ENCODE results near the gene SRGAP3.

Gene SRGAP3

DNA sequence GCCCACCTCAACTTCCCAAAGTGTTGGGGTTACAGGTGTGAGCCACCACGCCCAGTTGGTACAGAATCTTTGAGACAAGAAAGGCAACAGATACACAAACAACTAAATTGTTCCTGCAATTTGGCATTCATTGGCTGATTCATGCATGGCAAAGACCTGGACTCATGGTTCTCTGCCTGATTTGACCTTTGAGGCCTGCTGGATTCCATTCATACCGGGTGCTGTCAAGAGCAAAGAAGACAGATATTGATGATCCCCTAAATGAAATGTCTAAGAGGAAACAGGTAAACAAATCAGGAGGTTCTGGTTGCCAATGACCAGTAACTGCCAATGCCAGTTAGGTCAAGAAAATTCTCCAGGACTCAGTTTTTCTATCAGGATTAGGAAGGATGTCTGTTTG lies 242.2 kb downstream of the SRGAP3 start:
- no peak for DNase-seq

- no peak for DNase-seq
Measured at GRCh38 chr3:9000041-9000440, 249.4 kb downstream of the SRGAP3 start.

DNA sequence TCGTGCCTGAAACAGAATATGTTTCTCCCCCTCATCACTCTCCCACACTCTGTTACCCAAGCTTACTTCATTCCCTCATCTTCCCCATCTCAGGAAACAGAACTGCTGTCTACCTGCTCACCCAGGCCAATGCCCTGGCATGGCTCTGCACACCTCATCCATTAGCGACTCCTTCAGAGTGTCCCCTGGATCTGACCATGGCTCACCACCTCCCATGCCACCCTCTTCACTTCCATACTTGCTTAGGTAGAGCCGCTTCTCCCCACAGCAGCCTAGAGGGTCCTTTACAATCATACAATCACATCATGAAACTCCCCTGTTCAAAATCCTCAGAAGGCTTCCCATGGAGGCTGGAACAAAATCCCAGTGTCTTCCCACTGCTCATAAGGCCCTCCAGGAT lies 252.3 kb downstream of the SRGAP3 start:
- DNase-seq: no peak

DNA sequence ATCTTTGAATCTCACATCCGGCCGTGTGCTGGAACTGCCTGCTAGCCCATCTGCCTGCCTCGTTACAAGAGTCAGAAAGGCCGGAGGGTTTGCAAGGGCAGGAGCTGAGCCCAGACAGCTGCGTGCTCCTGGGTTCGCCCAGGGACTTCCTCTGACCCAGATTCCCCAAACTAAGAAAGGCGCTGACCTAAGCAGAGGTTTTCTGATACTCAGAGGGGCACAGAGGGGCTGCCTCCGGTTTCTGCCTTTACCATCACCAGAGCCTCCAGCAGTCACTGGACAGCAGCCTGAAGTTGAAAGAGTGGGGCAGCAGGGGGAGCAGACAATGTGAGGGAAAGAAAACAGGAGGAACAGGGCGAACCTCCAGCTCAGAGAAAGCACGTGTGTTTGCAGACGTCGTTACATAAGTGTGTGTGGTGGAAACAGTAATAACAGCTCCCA lies 252.7 kb downstream of the SRGAP3 start:
- DNase-seq: no peak

DNA sequence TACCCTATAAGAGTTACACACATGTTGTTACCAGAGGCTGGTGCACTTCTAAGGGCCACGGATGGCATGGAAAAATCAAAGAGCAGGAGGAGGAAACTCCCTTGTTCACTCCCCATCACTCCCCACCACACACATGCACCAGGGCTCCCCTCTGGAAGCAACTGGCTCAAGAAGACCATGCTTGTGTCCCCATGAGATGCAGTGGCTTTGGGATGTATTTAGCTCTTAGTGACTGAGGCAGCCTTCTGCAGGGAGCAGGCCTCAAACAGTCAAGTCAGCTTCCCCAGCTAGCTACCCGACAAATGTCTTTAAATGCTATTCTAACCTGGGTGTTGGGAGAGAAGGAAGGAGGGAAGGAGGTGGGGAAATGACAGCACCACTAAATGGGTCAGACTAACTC lies 253.2 kb downstream of the SRGAP3 start:
- DNase-seq: no peak

DNA sequence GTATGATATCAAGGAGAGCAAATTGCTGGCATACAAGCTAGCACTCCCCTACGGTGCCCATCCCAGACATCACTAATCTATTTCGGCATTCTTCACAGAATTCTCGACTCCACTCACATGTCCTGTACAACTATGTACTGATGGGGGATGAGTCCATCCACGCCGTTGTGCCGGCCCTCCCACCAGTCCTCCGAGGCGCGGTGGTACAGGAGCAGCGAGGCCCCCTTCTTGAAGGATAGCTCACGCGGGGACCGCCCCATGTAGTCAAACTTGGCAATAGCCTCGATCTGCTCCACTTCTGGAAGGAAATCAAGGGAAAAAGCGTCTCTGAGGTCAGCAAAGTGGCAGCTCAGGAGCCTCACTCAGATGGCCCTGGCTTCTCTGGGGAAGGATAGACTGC lies 255.2 kb downstream of the SRGAP3 start:
- DNase-seq: no peak

DNA sequence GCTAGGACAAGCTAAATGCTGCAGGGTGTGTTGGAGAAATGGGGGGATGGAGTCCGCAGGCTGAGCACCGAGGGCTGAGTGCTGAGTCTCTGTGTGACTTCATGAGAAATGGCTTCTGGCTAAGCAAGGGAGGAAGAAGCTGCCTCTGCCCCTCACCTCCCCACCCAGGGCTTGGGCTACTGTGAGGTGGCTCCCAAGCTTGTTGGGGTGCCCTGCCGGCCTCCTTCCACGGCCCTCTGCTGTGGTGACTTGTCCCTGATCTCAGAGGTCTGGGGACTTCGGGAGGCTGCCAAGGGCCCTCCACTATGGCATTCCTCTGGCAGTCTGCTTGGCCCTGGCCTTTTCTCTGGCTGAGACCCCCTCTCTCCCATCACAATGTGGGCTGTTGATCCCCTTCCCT lies 256.1 kb downstream of the SRGAP3 start:
- DNase-seq: no peak

DNA sequence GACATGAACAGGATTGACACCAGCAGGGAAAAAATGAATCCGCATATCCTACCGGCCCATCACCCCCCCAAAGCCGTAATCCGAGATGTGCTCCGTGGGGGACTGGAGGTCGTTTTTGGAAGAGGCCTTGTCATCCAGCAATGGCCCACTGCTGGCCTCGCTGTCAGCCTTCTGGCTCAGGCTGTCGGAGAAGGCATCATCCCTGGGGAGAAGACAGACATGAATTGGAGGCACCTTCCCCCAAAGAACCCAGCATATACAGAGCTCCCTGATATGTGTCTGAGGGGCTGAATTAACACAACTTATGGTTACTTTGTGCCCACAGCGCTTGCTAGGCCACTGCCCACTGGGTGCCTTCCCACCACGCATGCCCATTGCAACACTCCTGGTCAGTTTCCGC lies 256.6 kb downstream of the SRGAP3 start:
- no peak for DNase-seq

DNA sequence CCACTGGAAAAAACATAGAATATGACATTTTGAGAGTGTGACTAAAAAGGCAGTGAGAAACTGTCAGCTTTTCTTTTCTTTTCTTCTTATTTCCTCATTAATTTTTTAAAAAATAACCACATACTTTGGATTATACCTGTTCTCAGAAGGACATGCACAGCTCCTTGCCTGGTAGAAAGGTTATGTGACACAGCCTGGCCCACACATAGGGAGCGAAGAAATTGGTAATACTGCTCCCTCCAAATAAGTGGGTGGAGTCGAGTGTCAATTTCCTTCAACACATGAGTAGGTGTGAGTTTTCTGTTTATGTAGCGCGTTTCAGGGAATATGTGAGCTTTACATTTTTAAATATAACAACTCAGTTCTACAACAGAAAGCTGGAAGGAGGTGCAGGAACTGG lies 257.2 kb downstream of the SRGAP3 start:
- no peak for DNase-seq

DNA sequence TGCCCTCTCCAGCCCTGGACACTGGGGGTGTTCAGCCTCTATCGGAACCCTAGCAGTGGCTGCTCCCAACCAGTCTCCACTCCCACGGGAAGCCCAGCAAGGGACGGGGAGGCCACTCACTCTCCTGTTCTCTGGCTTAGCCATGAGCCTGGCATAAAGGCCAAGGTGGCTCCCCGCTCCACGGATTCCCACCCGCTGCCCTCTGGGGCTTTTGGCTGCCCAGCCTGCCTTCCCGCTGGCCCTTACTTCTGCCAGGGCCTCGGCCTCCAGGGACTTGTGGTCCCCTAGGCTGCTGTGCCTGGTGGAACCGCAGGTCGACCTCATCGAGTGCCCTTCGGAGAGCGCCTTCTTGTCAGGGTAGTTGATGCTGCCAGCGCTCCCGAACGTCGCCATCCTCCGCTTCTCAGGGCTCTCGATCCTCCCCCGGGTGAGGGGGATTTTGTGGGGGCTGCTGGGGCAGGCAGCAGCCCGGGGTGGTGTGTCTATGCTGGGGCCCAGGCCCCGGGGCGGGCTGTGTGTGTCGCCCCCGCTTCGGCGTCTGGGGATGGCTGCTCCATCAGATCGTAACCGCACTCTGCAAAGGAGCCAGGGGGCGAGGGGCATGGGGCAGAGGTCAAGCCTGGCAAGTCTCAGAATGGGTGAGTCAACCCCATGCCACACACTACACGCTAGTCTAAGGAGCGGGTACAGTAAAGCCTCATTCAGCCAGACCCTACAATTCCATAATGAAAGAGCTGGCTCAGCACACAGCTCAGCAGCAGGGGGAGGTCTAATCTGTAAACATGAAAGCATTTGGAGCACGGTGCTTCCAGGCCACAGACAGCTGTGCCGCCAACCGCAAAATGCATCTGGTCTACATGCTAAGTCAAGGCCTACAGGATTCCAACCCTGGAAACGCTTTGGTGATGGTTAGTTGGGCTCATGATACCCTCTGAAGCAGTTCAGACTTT lies 258.9 kb downstream of the SRGAP3 start:
- DNase-seq: no peak

DNA sequence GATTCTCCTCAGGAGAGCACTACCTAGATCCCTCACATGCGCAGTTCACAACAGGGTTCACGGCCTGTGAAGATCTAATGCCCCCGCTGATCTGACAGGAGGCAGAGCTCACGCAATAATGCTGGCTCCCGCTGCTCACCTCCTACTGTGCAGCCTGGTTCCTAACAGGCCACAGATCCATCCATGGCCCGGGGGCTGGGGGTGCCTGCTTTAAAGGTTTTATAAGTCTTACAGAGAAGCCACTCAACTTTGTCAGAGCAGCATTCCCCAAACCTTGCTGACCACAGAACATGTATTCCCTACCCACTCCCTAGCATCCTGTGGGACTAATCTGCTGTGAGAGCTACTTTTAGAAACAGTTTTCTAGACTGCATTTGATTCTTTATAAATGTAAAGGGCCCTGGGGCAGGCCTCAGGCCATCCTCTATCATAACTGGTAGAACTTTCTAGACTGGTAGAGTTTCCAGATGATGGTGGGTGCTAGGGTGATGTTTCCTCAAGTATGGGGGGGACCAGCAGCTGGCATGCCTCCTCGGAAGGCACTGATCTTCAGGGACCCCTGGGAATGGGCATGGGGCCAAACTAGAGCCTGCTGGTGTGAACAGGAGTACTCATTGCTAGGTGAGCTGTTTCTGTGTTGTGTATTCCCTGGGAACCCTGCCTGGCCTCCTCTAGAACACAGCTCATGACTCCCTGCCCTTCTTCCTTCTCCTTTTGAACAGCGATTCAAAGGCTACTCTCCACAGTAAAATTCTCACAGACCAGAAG lies 260.5 kb downstream of the SRGAP3 start:
- no peak for DNase-seq

DNA sequence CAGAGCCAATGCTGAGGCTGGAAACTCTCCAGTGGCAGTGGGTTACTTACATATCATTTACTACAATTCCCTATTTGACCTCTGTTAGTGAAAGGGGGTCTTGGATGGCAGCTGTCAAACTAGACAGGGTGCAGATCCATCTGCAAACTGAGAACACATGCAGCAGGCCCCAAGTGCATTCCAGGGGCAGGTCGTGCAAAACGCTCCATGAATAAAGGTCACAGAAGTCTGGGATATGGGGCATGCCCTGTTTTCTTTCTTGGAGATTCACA lies 261.1 kb downstream of the SRGAP3 start:
- no peak for DNase-seq

- no peak for DNase-seq
Measured at GRCh38 chr3:8987645-8988383, 261.6 kb downstream of the SRGAP3 start.

- DNase-seq: no peak
Measured at GRCh38 chr3:8987226-8987625, 262.2 kb downstream of the SRGAP3 start.

GRCh38 chr3:8986741-8987140 lies 262.7 kb downstream of the SRGAP3 start:
- no peak for DNase-seq

DNA sequence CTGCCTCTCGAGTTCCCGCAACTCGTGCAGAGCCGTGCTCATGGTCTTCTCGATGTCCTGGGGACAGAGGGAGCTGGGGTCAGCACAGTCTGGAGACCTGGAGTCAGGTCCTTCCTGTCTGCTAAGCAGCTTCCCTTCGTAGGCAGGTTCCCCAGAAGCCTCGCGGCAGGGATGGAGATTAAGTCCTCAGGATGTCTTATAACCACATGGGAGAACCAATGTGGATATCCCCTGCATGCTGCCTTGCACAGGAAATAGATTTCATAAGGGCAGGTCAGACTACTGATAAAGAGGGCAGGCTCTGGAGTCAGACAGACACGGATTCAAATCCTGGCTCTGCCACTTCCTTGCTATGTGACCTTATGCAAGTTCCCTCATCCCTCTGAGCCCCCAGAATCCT lies 263.6 kb downstream of the SRGAP3 start:
- no peak for DNase-seq

DNA sequence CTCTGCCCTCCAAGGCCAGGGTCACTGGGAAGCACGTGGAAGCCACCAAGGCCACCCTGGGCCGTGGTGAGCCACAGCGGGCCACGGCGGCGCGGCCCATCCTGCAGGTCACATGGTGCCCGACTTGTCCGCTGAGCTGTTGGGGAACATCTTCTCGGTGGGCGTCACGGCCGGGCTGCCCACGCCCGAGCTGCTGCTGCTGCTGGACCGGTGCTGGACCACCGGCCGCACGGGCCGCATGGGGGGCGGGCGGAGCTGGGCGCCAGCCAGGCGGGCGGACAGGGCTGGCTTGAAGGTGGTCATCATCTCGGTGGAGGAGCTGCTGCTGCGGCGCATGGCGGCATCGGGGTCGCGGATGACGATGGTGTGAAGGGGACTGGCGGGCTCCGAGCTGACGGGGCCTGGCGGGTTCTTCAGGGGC lies 264.0 kb downstream of the SRGAP3 start:
- DNase-seq: no peak

- no peak for DNase-seq
Measured at GRCh38 chr3:8984526-8984925, 264.9 kb downstream of the SRGAP3 start.

GRCh38 chr3:8984081-8984480 lies 265.4 kb downstream of the SRGAP3 start:
- no peak for DNase-seq

- no peak for DNase-seq
Measured at GRCh38 chr3:8983591-8983990, 265.9 kb downstream of the SRGAP3 start.

- no peak for DNase-seq
Measured at GRCh38 chr3:8983026-8983425, 266.4 kb downstream of the SRGAP3 start.

- DNase-seq: no peak
Measured at GRCh38 chr3:8982509-8982908, 266.9 kb downstream of the SRGAP3 start.

DNA sequence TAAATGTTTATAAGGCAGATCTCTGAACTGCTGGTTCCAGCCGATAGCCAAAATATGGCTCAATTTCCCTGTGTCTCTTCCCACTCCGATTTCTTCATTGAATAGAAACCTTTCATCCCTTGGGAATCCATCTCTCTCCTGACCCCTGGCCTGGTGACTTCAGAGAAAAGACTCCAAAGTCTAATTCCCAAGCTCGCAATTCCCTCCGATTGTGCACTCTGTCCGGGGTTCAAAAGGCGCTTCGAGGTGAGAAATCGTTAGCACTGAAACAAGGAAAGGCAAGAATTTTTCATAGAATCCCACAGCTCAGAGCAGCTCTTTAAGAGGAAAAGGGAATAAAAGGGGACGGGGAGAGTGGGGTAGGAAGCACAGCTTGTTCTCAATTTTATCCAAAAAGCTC lies 267.7 kb downstream of the SRGAP3 start:
- DNase-seq: no peak

- no peak for DNase-seq
Measured at GRCh38 chr3:8981296-8981695, 268.1 kb downstream of the SRGAP3 start.
